Stimulated activated CD4-positive, alpha-beta T cell treated with anti-CD3 and anti-CD28 coated beads, Interleukin-1b, Interleukin-23, amount 100 ng/mL, for 48 hours (primary cell): ENCODE results near the gene DAB2IP.

Source experiments
- DNase-seq: peaks from one replicate; pipeline ENCODE4 v3.0.0-alpha.2; 2020

DAB2IP gene

GRCh38 chr9:121686930-121687541 is 35.6 kb downstream of the DAB2IP start:
- peak; percentile 71 for DNase-seq

GRCh38 chr9:121688146-121688680 is 36.8 kb downstream of the DAB2IP start:
- DNase-seq = no peak

GRCh38 chr9:121688681-121689080 is 37.2 kb downstream of the DAB2IP start:
- no peak for DNase-seq

GRCh38 chr9:121689461-121690157 is 38.2 kb downstream of the DAB2IP start:
- DNase-seq = no peak

- DNase-seq = no peak
Observed at GRCh38 chr9:121690316-121690715, 38.9 kb downstream of the DAB2IP start.

GRCh38 chr9:121690766-121691165 is 39.3 kb downstream of the DAB2IP start:
- no peak for DNase-seq

GRCh38 chr9:121691890-121692289 is 40.5 kb downstream of the DAB2IP start:
- DNase-seq = no peak

GRCh38 chr9:121692606-121693387 is 41.4 kb downstream of the DAB2IP start:
- DNase-seq = no peak

GRCh38 chr9:121693388-121693670 is 41.9 kb downstream of the DAB2IP start:
- no peak for DNase-seq

- no peak for DNase-seq
Observed at GRCh38 chr9:121694001-121694400, 42.6 kb downstream of the DAB2IP start.

- DNase-seq = no peak
Observed at GRCh38 chr9:121694600-121694999, 43.2 kb downstream of the DAB2IP start.

GRCh38 chr9:121696930-121697329 is 45.5 kb downstream of the DAB2IP start:
- DNase-seq = no peak

GRCh38 chr9:121698627-121699570 is 47.5 kb downstream of the DAB2IP start:
- peak; percentile 30 for DNase-seq

- no peak for DNase-seq
Observed at GRCh38 chr9:121699571-121700164, 48.2 kb downstream of the DAB2IP start.

GRCh38 chr9:121700165-121700831 is 48.9 kb downstream of the DAB2IP start:
- no peak for DNase-seq

- DNase-seq = no peak
Observed at GRCh38 chr9:121700832-121701419, 49.5 kb downstream of the DAB2IP start.

- no peak for DNase-seq
Observed at GRCh38 chr9:121701736-121702261, 50.4 kb downstream of the DAB2IP start.

- no peak for DNase-seq
Observed at GRCh38 chr9:121703014-121703734, 51.7 kb downstream of the DAB2IP start.

GRCh38 chr9:121704281-121704680 is 52.8 kb downstream of the DAB2IP start:
- no peak for DNase-seq

GRCh38 chr9:121706149-121706750 is 54.8 kb downstream of the DAB2IP start:
- no peak for DNase-seq
